Fibroblast of lung (primary cell): ENCODE results near the gene AZIN2.

Experiments
- CTCF ChIP-seq, 2 donors: IDR thresholded peaks in 1 of 2; conservative IDR thresholded peaks in 1 of 2; 1 replicate in 1 of 2; 2 replicates in 1 of 2; pipeline ENCODE4 v1.5.1; 2011 to 2012; ENCODE audit warnings: low read length in 2 of 2, control low read depth in 1 of 2, inconsistent platforms in 1 of 2, low read depth in 1 of 2, mild to moderate bottlenecking in 1 of 2
- EZH2 ChIP-seq: IDR thresholded peaks from 2 replicates; pipeline ENCODE4 v1.5.1; 2012; ENCODE audit warnings: low read length, control low read depth, mild to moderate bottlenecking; ENCODE audit errors: missing control alignments

GRCh38 chr1:33161061-33161681 is 80.2 kb downstream of the AZIN2 start:
- TF ChIP-seq CTCF (conservative IDR thresholded peaks at IDR 0.05 in 1 of 2, IDR thresholded peaks at IDR 0.05 in 1 of 2; ENCODE audit: low read depth in 1 of 2, low read length in 2 of 2) (no peak), EZH2 (no peak)
